AG09319 (cell line): Measurements from ENCODE around the gene TMCC1.
"Not testable (repeated sequence)": the region's sequence is repeated elsewhere in the genome, so short reads cannot be mapped to it uniquely, and the experiment has no call there.

Source experiments
- DNase-seq: peaks from one replicate; pipeline ENCODE4 v3.0.0-alpha.2; 2010; ENCODE audit warnings: low read depth; ENCODE audit errors: extremely low read depth
- TF ChIP-seq, protein P1 (sequence below): IDR thresholded peaks from 2 replicates; pipeline ENCODE4 v1.5.1; 2011; ENCODE audit warnings: low read depth, mild to moderate bottlenecking, inconsistent platforms, low read length, moderate library complexity

The TMCC1 gene

GRCh38 chr3:129758306-129758705 lies 135.2 kb downstream of the TMCC1 start:
- no peak for DNase-seq
- TF ChIP-seq, protein P1, sequence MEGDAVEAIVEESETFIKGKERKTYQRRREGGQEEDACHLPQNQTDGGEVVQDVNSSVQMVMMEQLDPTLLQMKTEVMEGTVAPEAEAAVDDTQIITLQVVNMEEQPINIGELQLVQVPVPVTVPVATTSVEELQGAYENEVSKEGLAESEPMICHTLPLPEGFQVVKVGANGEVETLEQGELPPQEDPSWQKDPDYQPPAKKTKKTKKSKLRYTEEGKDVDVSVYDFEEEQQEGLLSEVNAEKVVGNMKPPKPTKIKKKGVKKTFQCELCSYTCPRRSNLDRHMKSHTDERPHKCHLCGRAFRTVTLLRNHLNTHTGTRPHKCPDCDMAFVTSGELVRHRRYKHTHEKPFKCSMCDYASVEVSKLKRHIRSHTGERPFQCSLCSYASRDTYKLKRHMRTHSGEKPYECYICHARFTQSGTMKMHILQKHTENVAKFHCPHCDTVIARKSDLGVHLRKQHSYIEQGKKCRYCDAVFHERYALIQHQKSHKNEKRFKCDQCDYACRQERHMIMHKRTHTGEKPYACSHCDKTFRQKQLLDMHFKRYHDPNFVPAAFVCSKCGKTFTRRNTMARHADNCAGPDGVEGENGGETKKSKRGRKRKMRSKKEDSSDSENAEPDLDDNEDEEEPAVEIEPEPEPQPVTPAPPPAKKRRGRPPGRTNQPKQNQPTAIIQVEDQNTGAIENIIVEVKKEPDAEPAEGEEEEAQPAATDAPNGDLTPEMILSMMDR, result no peak

- DNase-seq, result peak; percentile 32
Observed at GRCh38 chr3:129756871-129757270, 136.6 kb downstream of the TMCC1 start.

GRCh38 chr3:129751105-129751504 lies 142.4 kb downstream of the TMCC1 start:
- DNase-seq, result not testable (repeated sequence)

More at GRCh38 chr3:129756871-129757270, 136.6 kb downstream of the TMCC1 start:
- TF ChIP-seq, protein P1, result no peak

GRCh38 chr3:129749692-129750091 lies 143.8 kb downstream of the TMCC1 start:
- TF ChIP-seq, protein P1, result no peak
- DNase-seq, result no peak

- no peak for DNase-seq
- TF ChIP-seq, protein P1, result no peak
Observed at GRCh38 chr3:129747992-129748391, 145.5 kb downstream of the TMCC1 start.

GRCh38 chr3:129747136-129747535 lies 146.4 kb downstream of the TMCC1 start:
- DNase-seq, result no peak
- TF ChIP-seq, protein P1, result no peak

DNA sequence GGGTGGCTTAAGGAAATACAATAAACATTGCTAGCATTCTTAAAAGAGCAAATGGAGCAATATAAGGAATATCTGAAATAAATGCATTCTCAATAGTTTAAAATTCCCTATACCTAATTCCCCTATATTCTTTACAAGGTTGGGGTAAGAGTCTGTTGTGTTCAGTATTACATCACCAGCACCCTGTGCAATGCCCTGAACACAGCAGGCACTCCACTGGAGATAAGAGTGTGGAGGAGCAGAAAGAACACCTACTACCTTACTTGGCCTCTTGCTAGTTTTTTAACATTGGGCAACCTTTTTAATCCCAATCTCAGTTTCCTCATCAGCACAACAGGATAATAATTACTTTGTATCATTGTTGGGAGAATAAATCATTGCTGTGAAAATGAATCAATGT lies 146.9 kb downstream of the TMCC1 start:
- no peak for DNase-seq

GRCh38 chr3:129745253-129745652 lies 148.3 kb downstream of the TMCC1 start:
- TF ChIP-seq, protein P1, result no peak

More for the DNA sequence above, 146.9 kb downstream of the TMCC1 start:
- TF ChIP-seq, protein P1, result no peak

More at GRCh38 chr3:129745253-129745652, 148.3 kb downstream of the TMCC1 start:
- DNase-seq, result peak; percentile 63
